OCI-M2 (cell line): Measurements from ENCODE around the gene ARSH.
"Not testable (repeated sequence)": the region's sequence is repeated elsewhere in the genome, so short reads cannot be mapped to it uniquely, and the experiment has no call there.

Source experiments
- DNase-seq: peaks from one replicate; lab custom pipeline; 2025; ENCODE audit not compliant: unreplicated experiment; lab: John Stamatoyannopoulos, UW

Gene ARSH

GRCh38 chrX:3029129-3029528, 22.8 kb downstream of the ARSH start:
- DNase-seq = no peak

- DNase-seq = no peak
These were observed 30.9 kb downstream of the ARSH start for GRCh38 chrX:3037218-3037617.

GRCh38 chrX:3044196-3044595, 37.9 kb downstream of the ARSH start:
- no peak for DNase-seq

GRCh38 chrX:3044671-3045070, 38.3 kb downstream of the ARSH start:
- DNase-seq = no peak

GRCh38 chrX:3046253-3047240, 40.2 kb downstream of the ARSH start:
- DNase-seq = no peak

GRCh38 chrX:3050523-3051175, 44.3 kb downstream of the ARSH start:
- DNase-seq = not testable (repeated sequence)

- DNase-seq = no peak
These were observed 46.5 kb downstream of the ARSH start for GRCh38 chrX:3052860-3053259.

- DNase-seq = no peak
These were observed 60.2 kb downstream of the ARSH start for GRCh38 chrX:3066555-3066954.

GRCh38 chrX:3075959-3076358, 69.6 kb downstream of the ARSH start:
- no peak for DNase-seq

GRCh38 chrX:3076416-3076991, 70.2 kb downstream of the ARSH start:
- DNase-seq = no peak
